ENCODE results near the gene SYNC. TPM values are rescaled to one million over a fixed set of nuclear protein-coding genes. Genes with fewer than 3 reads are reported as not detected.

The SYNC gene
- total and polyA plus RNA-seq, 2 of the 8 experiments (the other 6 are each of a cell fraction or from before 2014, with no cell fraction given) = 0.06 to 0.17 TPM

GRCh38 chr1:32748926-32749325 is 46.4 kb upstream of the SYNC start:
- Histone ChIP-seq H3K4me1 (replicated peaks in 1 of 4; ENCODE audit: control insufficient read depth in 3 of 4, insufficient read depth in 4 of 4, low read length in 3 of 4) (peaks cover 0 to 6% (median 3%) of the 10 kb centered on the region in 4 experiments), H3K79me1 (ENCODE audit: low read depth, low read length) (peaks cover 4% of the 10 kb centered on the region), H2BK120ac (replicated peaks; ENCODE audit: low read depth, low read length) (no peak overlapping the region), H4K5ac (ENCODE audit: insufficient read length, low read depth, low read length) (no peak overlapping the region), H2BK15ac (ENCODE audit: low read length) (no peak overlapping the region), H3K36me3 (ENCODE audit: control insufficient read depth in 2 of 4, insufficient read depth in 4 of 4, low read length in 3 of 4) (no peaks in the 10 kb centered on the region), H3K9ac (replicated peaks in 1 of 4; ENCODE audit: extremely low read depth in 1 of 4, low read depth in 3 of 4, low read length in 3 of 4) (no peak overlapping the region), H4K20me1 (replicated peaks in 1 of 2; ENCODE audit: control insufficient read depth in 1 of 2, insufficient read depth in 2 of 2, low read length in 2 of 2) (peaks cover 0 to 3% of the 10 kb centered on the region in 2 experiments), H3K23ac (ENCODE audit: insufficient read length) (no peak overlapping the region), H3K56ac (replicated peaks; ENCODE audit: insufficient read length, low read depth, low read length) (no peak overlapping the region), H3K27ac (ENCODE audit: low read depth, low read length) (no peak overlapping the region), H4K91ac (replicated peaks; ENCODE audit: insufficient read length, low read length) (no peak overlapping the region), H3K27me3 (replicated peaks in 1 of 4; ENCODE audit: control insufficient read depth in 3 of 4, extremely low read depth in 1 of 4, insufficient read depth in 3 of 4, low read length in 3 of 4) (no peaks in the 10 kb centered on the region), H3K23me2 (ENCODE audit: low read depth, low read length) (peaks cover 2% of the 10 kb centered on the region; the same call in 1 of the 2 replicates), H3K4me2 (ENCODE audit: insufficient read depth in 1 of 2, low read depth in 2 of 2, low read length in 2 of 2) (no peak overlapping the region), H2BK5ac (ENCODE audit: low read depth, low read length) (no peak overlapping the region; the same call in 1 of the 2 replicates), H4K8ac (ENCODE audit: extremely low read depth, insufficient read depth, low read length) (no peak overlapping the region), H3K4me3 (ENCODE audit: extremely low read depth in 1 of 4, insufficient read depth in 2 of 4, low read depth in 3 of 4, low read length in 4 of 4) (no peak overlapping the region), H2BK12ac (ENCODE audit: low read depth, low read length) (no peak overlapping the region), H2AK5ac (ENCODE audit: low read depth, low read length) (no peak overlapping the region), H2AFZ (ENCODE audit: low read length) (no peak overlapping the region), H3K79me2 (ENCODE audit: control insufficient read depth in 1 of 2, insufficient read depth in 2 of 2, low read length in 2 of 2) (no peaks in the 10 kb centered on the region), H2BK20ac (ENCODE audit: low read length) (no peak overlapping the region), H3K14ac (ENCODE audit: insufficient read length) (no peak overlapping the region), H3K18ac (ENCODE audit: extremely low read depth, low read length) (no peak overlapping the region), H3K9me3 (ENCODE audit: insufficient read depth in 2 of 2, low read depth in 1 of 2, low read length in 1 of 2) (no peaks in the 10 kb centered on the region), H3K4ac (replicated peaks; ENCODE audit: insufficient read length, low read depth, low read length) (no peak overlapping the region)
- FAIRE-seq = no peak
- no peak for DNase-seq (ENCODE audit: low read depth in 1 of 2, low spot score in 2 of 2)
- ChIA-PET POLR2A (ENCODE audit: partially characterized antibody) (interaction anchor here (0.5 to 17.2 kb wide), 8 partner anchors 10 to 362 kb away, joined by 3 to 295 read pairs (median 7); no protein-coding TSS in a partner anchor), CTCF (ENCODE audit: partially characterized antibody) (interaction anchor here (0.6 to 11.2 kb wide), 17 partner anchors 9 to 140 kb away, joined by 3 to 220 read pairs (median 4); no protein-coding TSS in a partner anchor)
- TF ChIP-seq RXRA (IDR thresholded peaks at IDR 0.05; ENCODE audit: insufficient read depth, low read depth, low read length) = no peak
- no peak for TF ChIP-seq CHD2 (IDR thresholded peaks at IDR 0.05; ENCODE audit: low read length)
- 92% methylated on average over 8 of the region's 8 CpGs; no CpG with 5 or more reads in 1 of the 2 experiments for WGBS, 2 experiments (ENCODE audit: extremely low coverage in 1 of 2, insufficient coverage in 1 of 2, insufficient read length in 1 of 2, insufficient replicate concordance in 2 of 2, low coverage in 1 of 2, low lambda C conversion rate in 2 of 2, missing lambda C conversion rate in 1 of 2)
